CD4-positive, alpha-beta T cell treated with Interleukin-21 for 1 hour (primary cell): Measurements from ENCODE around the gene BOLA1.
A peak's percentile ranks its signal among the peaks of the same experiment; 100 is the strongest.

Experiments used
- DNase-seq: peaks from one replicate; pipeline ENCODE4 v3.0.0-alpha.2; 2020

BOLA1 gene

GRCh38 chr1:149887456-149888246 is 11.7 kb upstream of the BOLA1 start:
- DNase-seq, result peak; percentile 97

GRCh38 chr1:149888247-149888998 is 10.9 kb upstream of the BOLA1 start:
- DNase-seq, result peak; percentile 88

GRCh38 chr1:149888999-149889289 is 10.4 kb upstream of the BOLA1 start:
- DNase-seq, result no peak

GRCh38 chr1:149896575-149896974 is 2.8 kb upstream of the BOLA1 start:
- DNase-seq, result no peak

GRCh38 chr1:149903836-149904491 is 4.6 kb downstream of the BOLA1 start:
- DNase-seq, result no peak

- DNase-seq, result no peak
Observed at GRCh38 chr1:149906570-149907075, 7.3 kb downstream of the BOLA1 start.

GRCh38 chr1:149914545-149914944 is 15.2 kb downstream of the BOLA1 start:
- no peak for DNase-seq

- no peak for DNase-seq
Observed at GRCh38 chr1:149915429-149916192, 16.2 kb downstream of the BOLA1 start.

GRCh38 chr1:149916193-149916897 is 17.0 kb downstream of the BOLA1 start:
- DNase-seq, result no peak

GRCh38 chr1:149916898-149917252 is 17.5 kb downstream of the BOLA1 start:
- DNase-seq, result no peak

GRCh38 chr1:149917571-149918144 is 18.3 kb downstream of the BOLA1 start, which contains the start of gene SV2A:
Gene SV2A (minus strand): TSS chr1:149917844. CDS start chr1:149913840, 4,004 bp downstream.
- peak; percentile 57 for DNase-seq

- no peak for DNase-seq
Observed at GRCh38 chr1:149923626-149924025, 24.3 kb downstream of the BOLA1 start.

- DNase-seq, result no peak
Observed at GRCh38 chr1:149925345-149925744, 26.0 kb downstream of the BOLA1 start.

GRCh38 chr1:149925751-149926150 is 26.4 kb downstream of the BOLA1 start:
- no peak for DNase-seq

GRCh38 chr1:149926296-149926695 is 26.9 kb downstream of the BOLA1 start:
- DNase-seq, result no peak

GRCh38 chr1:149927056-149927562 is 27.7 kb downstream of the BOLA1 start:
- DNase-seq, result no peak

- peak; percentile 95 for DNase-seq
Observed at GRCh38 chr1:149927563-149928400, 28.4 kb downstream of the BOLA1 start, which contains the start of gene SF3B4. Gene SF3B4 (minus strand): TSS chr1:149927803. CDS start chr1:149927759, 44 bp downstream.

- DNase-seq, result no peak
Observed at GRCh38 chr1:149928401-149928724, 29.0 kb downstream of the BOLA1 start.

- DNase-seq, result no peak
Observed at GRCh38 chr1:149929856-149930255, 30.5 kb downstream of the BOLA1 start.

- no peak for DNase-seq
Observed at GRCh38 chr1:149931212-149931790, 31.9 kb downstream of the BOLA1 start.
